ENCODE data around the gene STXBP6. TPM values are rescaled to one million over a fixed set of nuclear protein-coding genes. Genes with fewer than 3 reads are reported as not detected.

Gene STXBP6
- total RNA-seq, 1 experiment from 2014 or later: 12.6 TPM

GRCh38 chr14:25052385-25052784 lies 2.4 kb upstream of the STXBP6 start:
- no peak for DNase-seq (ENCODE audit: low spot score)

DNA sequence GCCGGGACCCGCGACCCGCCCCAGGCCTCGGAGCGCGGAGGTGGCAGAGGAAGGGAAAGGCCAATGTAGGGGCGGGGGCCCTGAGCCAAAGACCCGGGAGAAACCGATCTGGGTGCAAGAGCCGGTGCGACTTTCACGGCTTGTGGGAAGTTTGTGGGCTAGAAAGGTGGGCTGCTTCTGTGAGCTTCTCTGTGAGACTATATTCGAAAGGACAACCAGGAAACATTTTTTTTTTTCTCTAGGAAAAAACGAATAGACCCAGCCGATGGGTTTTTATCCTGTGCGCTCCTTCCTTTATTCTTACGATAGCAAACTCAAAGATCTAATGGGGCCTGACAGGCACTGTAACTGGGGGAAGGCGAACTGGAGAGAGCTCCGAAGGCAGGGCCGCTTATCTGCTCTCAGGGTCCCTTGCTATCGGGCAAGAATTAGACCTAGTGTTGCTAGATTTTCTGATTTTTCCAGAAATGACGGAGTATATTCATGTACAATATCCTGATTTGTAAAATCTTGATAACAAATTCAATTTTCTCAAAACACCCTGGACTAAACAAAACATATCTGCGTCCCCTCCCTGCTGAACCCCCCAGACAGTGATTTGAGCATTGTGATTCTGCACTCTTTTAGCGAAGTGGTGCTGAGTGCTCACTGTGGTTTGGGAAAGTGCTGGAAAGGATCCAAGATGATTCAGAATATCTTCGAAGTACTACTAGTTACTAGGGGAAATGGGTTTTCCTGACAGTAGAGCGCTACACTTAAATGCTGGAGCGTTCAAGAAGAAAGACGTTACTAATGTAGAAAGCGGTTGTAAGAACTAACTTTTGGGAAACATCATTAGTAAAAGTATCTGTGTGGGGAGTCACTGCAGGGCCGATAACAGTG lies 563 bp upstream of the STXBP6 start:
- peak; percentile 22 for DNase-seq (ENCODE audit: low spot score)

GRCh38 chr14:25049093-25049567 lies 817 bp downstream of the STXBP6 start:
- no peak for DNase-seq (ENCODE audit: low spot score)

- DNase-seq (ENCODE audit: low spot score): no peak
Measured at GRCh38 chr14:25048170-25049016, 1.6 kb downstream of the STXBP6 start.

DNA sequence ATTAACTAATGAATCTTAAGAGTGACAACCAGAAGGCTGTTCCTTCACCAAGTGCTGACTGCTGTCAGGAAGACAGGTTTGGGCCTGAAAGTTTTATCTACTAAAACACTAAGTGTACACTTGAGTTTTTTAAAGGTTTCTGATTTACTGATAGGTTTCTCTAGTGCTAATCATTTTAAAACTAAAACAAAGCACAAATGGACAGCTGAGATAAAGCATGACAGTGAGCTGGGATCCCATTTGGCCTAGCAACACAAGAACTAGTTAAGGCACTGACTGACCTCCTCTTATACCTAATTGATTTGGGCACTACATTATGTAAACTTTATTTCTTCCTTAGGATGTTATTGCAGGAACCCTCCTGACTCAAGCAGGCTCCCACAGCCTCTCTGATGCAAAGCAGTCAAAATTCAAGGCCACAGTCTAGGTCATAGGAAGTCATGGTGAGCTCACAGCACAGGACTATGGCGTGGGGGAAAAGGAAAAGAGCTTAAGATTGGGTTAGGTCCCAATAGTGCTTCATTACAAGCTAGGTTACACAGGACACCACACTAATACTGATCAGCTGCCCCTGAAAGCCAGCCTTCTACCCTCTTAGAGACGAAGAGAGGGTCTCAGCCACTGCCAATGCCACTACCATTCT lies 3.5 kb downstream of the STXBP6 start:
- DNase-seq (ENCODE audit: low spot score): no peak

- DNase-seq (ENCODE audit: low spot score): no peak
Measured at GRCh38 chr14:25044106-25044698, 5.7 kb downstream of the STXBP6 start.

GRCh38 chr14:25042362-25043299 lies 7.3 kb downstream of the STXBP6 start:
- peak; percentile 42 for DNase-seq (ENCODE audit: low spot score)

GRCh38 chr14:25041898-25042297 lies 8.0 kb downstream of the STXBP6 start:
- peak; percentile 48 for DNase-seq (ENCODE audit: low spot score)

- DNase-seq (ENCODE audit: low spot score): peak; percentile 45
Measured at GRCh38 chr14:25041484-25041883, 8.5 kb downstream of the STXBP6 start.

DNA sequence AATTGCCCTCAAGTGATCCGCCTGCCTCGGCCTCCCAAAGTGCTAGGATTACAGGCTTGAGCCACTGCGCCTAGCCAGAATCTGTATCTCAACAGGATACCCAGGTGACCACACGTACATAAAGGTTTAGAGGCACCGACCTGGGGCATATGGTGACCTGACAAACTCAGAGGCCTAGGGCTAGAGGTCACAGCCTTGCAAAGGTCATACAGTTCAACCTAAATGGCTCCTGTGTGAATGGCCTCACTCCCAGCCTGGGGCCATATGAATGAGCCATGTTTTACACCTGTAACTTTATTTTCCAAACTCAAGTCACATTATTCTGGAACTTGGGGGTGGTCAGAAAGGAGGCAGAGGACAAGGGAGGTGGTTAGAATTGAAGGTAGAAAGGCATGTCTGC lies 10.0 kb downstream of the STXBP6 start:
- no peak for DNase-seq (ENCODE audit: low spot score)

DNA sequence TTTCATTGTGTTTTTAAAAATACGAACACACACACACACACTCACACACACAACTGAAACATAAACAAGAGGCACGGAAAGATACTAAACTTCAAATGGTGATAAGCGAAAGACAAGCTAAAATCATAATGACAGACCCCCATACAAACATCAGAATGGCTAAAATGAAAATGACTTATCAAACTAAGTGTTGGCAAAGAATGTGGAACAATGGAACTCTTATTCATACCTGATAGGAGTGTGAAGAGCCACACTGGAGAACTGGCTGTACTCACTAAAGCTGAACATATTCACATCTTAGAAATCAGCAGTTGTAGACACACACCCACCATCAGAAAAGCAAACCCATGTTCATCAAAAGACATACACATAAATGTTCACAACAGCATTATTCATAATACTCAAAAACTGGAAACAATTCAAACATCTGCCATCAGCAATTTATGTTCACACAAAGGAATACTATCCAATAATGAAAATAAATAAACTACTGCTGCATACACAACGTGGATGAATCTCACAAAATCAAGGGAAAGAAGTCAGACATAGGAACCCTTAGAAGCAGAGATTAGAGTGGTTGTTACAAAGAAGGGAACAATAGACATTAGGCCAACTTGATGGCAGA lies 11.8 kb downstream of the STXBP6 start:
- no peak for DNase-seq (ENCODE audit: low spot score)

- DNase-seq (ENCODE audit: low spot score): no peak
Measured at GRCh38 chr14:25037032-25037431, 12.9 kb downstream of the STXBP6 start.

DNA sequence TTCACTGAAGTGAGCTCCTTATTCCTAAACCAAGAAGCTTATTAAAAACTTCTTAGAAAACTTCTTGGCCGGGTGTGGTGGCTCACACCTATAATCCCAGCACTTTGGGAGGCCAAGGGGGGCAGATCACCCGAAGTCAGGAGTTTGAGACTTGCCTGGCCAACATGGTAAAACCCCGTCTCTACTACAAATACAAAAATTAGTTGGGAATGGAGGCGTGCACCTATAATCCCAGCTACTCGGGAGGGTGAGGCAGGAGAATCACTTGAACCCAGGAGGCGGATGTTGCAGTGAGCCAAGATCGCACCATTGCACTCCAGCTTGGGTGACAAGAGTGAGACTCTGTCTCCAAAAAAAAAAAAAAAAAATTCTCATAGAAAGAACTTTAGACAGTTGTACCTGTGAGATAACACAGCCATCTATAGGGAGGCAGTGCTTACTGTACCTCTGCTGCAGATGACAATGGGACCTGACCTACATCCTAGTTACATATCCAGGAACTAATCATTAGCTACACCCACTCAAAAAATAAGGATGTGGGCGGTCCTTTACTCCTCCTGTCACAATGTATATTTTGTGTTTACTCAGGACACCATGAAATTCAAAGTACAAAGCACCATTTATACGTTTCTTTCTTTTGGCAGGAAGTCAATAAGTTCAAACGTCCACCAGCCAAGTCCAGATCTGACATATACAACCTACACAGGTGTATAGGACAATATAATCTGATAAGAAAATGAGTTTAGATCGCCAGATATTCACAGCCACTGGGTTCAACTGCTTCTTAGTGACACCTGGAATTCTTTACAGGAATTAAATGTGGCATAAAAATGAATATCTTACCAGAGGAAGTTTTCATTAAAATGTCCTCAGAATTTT lies 14.9 kb downstream of the STXBP6 start:
- DNase-seq (ENCODE audit: low spot score): peak; percentile 84

DNA sequence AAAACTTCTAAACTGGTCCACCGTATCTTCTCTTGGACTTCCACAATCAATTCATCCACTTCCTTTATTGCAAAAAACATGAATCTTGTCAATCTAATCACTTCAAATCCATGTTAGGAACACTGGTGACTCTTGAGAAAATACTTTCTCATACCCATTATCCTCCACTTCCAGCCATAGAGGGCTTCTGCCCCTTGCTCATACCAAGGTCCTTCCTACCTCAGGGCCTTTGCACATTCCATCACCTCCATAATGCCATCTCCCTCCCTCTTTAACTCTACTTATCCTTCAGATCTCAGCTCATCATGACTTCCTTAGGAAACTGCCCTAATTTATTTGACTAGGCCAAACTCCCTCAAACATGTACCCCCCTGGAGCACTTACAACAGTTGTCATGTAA lies 16.6 kb downstream of the STXBP6 start:
- DNase-seq (ENCODE audit: low spot score): no peak

- no peak for DNase-seq (ENCODE audit: low spot score)
Measured at GRCh38 chr14:25032092-25032784, 17.7 kb downstream of the STXBP6 start.

- DNase-seq (ENCODE audit: low spot score): no peak
Measured at GRCh38 chr14:25026476-25027137, 23.3 kb downstream of the STXBP6 start.

- no peak for DNase-seq (ENCODE audit: low spot score)
Measured at GRCh38 chr14:25019892-25020291, 30.1 kb downstream of the STXBP6 start.

DNA sequence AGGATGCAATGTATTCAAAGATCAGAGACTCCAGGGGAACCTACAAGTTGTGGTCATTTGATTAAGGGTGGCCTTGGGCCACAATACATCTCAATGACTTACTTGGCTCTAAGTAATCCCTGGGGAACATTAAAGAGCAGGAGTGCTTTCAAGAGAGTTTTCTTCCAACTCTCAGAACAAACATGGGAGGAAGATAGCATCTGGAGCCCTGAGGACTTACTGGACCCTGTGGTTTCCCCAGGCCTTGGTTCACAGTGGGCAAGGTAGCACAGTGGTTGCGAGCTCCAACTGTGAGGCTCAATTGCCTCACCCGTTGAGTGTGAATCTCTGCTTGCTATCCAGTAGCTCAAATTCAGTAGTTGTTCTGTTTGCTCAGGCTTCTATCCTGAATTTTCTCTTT lies 32.4 kb downstream of the STXBP6 start:
- no peak for DNase-seq (ENCODE audit: low spot score)
